ENCODE data around the gene GPR18.

The GPR18 gene

GRCh38 chr13:99206226-99206625, 52.0 kb downstream of the GPR18 start:
- DNase-seq: no peak

DNA sequence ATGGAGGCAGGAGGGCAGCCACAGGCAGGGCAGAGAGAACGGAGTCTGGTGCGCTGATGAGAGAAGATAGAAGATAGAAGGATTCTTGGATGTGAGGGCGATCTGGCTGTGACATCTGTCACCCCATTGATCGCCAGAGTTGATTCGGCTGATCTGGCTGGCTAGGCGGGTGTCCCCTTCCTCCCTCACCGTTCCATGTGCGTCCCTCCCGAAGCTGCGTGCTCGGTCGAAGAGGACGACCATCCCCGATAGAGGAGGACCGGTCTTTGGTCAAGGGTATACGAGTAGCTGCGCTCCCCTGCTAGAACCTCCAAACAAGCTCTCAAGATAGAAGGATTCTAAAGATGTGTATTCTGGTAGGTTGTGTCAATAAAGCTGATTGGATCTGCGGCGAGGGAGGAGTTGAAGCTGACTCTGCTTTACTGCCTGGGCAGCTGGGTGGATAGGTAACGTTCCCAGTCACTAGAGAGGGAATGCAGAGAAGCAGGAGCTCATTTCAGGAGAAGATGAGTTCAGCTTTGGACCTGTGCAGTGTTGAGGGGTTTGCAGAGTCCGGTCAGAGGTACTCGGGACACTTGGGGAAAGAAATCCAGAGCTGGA, 52.5 kb downstream of the GPR18 start:
- no peak for DNase-seq

All from activated CD8-positive, alpha-beta memory T cell treated with anti-CD3 and anti-CD28 coated beads, Interleukin-2, amount 50 U/mL, for 48 hours (primary cell).